ENCODE data around the gene ACD.

ACD gene

GRCh38 chr16:67628216-67628615 is 31.8 kb downstream of the ACD start:
- Histone ChIP-seq H4K20me1 (ENCODE audit: insufficient read depth, low read length) (no peaks in the 10 kb centered on the region), H3K4me2 (ENCODE audit: low read length) (no peak overlapping the region), H3K9ac (ENCODE audit: low read length) (no peak overlapping the region)

GRCh38 chr16:67613808-67614207 is 46.3 kb downstream of the ACD start:
- Histone ChIP-seq H3K27ac (ENCODE audit: low read depth, low read length, poor library complexity, severe bottlenecking) (no peak overlapping the region), H3K9me3 (ENCODE audit: low read length) (no peaks in the 10 kb centered on the region), H3K9ac (ENCODE audit: low read length) (no peak overlapping the region), H4K20me1 (ENCODE audit: insufficient read depth, low read length) (no peaks in the 10 kb centered on the region), H3K4me3 (ENCODE audit: low read depth, low read length, poor library complexity, severe bottlenecking) (no peak overlapping the region), H3K4me1 (ENCODE audit: insufficient read depth, low read length, severe bottlenecking) (no peaks in the 10 kb centered on the region), H3F3A (ENCODE audit: insufficient read depth, low read length) (no peaks in the 10 kb centered on the region), H3K9me2 (ENCODE audit: low read depth, low read length) (no peaks in the 10 kb centered on the region), H2AFZ (ENCODE audit: low read length) (no peak overlapping the region), H3K36me3 (ENCODE audit: insufficient read depth, low read length) (peaks cover 76% of the 10 kb centered on the region), H3K79me2 (ENCODE audit: insufficient read depth, low read length) (peaks cover 7% of the 10 kb centered on the region), H3K27me3 (ENCODE audit: insufficient read depth, low read length) (no peaks in the 10 kb centered on the region), H3K4me2 (ENCODE audit: low read length) (no peak overlapping the region)
- peak; percentile 45 for TF ChIP-seq CTCF (IDR thresholded peaks at IDR 0.05; ENCODE audit: low read length)
- no peak for TF ChIP-seq EZH2 (IDR thresholded peaks at IDR 0.05; ENCODE audit: borderline replicate concordance, low read length)

More at GRCh38 chr16:67628216-67628615, 31.8 kb downstream of the ACD start:
- no peaks in the 10 kb centered on the region for H3K4me1 ChIP-seq (ENCODE audit: insufficient read depth, low read length, severe bottlenecking)
- H3K9me2 ChIP-seq (ENCODE audit: low read depth, low read length) = no peaks in the 10 kb centered on the region
- TF ChIP-seq CTCF (IDR thresholded peaks at IDR 0.05; ENCODE audit: low read length) = no peak
- no peak for TF ChIP-seq EZH2 (IDR thresholded peaks at IDR 0.05; ENCODE audit: borderline replicate concordance, low read length)
- no peaks in the 10 kb centered on the region for H3F3A ChIP-seq (ENCODE audit: insufficient read depth, low read length)
- H3K36me3 ChIP-seq (ENCODE audit: insufficient read depth, low read length) = peaks cover 88% of the 10 kb centered on the region
- no peaks in the 10 kb centered on the region for H3K27me3 ChIP-seq (ENCODE audit: insufficient read depth, low read length)
- no peak overlapping the region for H3K4me3 ChIP-seq (ENCODE audit: low read depth, low read length, poor library complexity, severe bottlenecking)
- H3K79me2 ChIP-seq (ENCODE audit: insufficient read depth, low read length) = no peaks in the 10 kb centered on the region
- H3K9me3 ChIP-seq (ENCODE audit: low read length) = no peaks in the 10 kb centered on the region
- H3K27ac ChIP-seq (ENCODE audit: low read depth, low read length, poor library complexity, severe bottlenecking) = no peak overlapping the region
- no peak overlapping the region for H2AFZ ChIP-seq (ENCODE audit: low read length)

- peaks cover 44% of the 10 kb centered on the region for H3K36me3 ChIP-seq (ENCODE audit: insufficient read depth, low read length)
- H2AFZ ChIP-seq (ENCODE audit: low read length) = no peak overlapping the region
- no peaks in the 10 kb centered on the region for H3F3A ChIP-seq (ENCODE audit: insufficient read depth, low read length)
- peaks cover 41% of the 10 kb centered on the region for H3K79me2 ChIP-seq (ENCODE audit: insufficient read depth, low read length)
- no peak for TF ChIP-seq CTCF (IDR thresholded peaks at IDR 0.05; ENCODE audit: low read length)
- no peak for TF ChIP-seq EZH2 (IDR thresholded peaks at IDR 0.05; ENCODE audit: borderline replicate concordance, low read length)
- H3K4me2 ChIP-seq (ENCODE audit: low read length) = no peak overlapping the region
- H3K4me3 ChIP-seq (ENCODE audit: low read depth, low read length, poor library complexity, severe bottlenecking) = no peak overlapping the region
- H4K20me1 ChIP-seq (ENCODE audit: insufficient read depth, low read length) = no peaks in the 10 kb centered on the region
- H3K9ac ChIP-seq (ENCODE audit: low read length) = no peak overlapping the region
- H3K4me1 ChIP-seq (ENCODE audit: insufficient read depth, low read length, severe bottlenecking) = no peaks in the 10 kb centered on the region
- no peaks in the 10 kb centered on the region for H3K9me2 ChIP-seq (ENCODE audit: low read depth, low read length)
- H3K27ac ChIP-seq (ENCODE audit: low read depth, low read length, poor library complexity, severe bottlenecking) = no peak overlapping the region
- no peaks in the 10 kb centered on the region for H3K27me3 ChIP-seq (ENCODE audit: insufficient read depth, low read length)
- H3K9me3 ChIP-seq (ENCODE audit: low read length) = no peaks in the 10 kb centered on the region
Measured at GRCh38 chr16:67608364-67608763, 51.7 kb downstream of the ACD start.
